ENCODE data around the gene PPP2R5B.
"Not testable (repeated sequence)": the region's sequence is repeated elsewhere in the genome, so short reads cannot be mapped to it uniquely, and the experiment has no call there.

Gene PPP2R5B

DNA sequence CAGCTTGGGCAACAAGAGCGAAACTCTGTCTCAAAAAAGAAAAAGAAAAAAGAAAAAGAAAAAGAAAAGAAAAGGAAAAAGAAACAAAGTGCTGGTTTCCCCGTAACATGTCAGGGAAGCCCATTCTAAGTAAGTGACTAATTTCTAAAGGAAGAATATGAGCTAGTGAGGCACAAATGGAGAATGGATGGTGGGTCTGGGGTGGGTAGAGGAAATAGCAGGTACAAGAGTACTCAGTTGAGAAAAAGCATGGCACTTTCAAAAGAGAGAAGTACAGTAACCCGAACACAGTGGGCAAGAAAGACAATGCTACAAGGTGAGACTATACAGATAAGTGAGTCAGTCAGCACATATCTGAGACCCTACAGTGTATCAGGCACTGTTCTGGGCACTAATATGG, 42.9 kb downstream of the PPP2R5B start:
- TF ChIP-seq, protein P1, sequence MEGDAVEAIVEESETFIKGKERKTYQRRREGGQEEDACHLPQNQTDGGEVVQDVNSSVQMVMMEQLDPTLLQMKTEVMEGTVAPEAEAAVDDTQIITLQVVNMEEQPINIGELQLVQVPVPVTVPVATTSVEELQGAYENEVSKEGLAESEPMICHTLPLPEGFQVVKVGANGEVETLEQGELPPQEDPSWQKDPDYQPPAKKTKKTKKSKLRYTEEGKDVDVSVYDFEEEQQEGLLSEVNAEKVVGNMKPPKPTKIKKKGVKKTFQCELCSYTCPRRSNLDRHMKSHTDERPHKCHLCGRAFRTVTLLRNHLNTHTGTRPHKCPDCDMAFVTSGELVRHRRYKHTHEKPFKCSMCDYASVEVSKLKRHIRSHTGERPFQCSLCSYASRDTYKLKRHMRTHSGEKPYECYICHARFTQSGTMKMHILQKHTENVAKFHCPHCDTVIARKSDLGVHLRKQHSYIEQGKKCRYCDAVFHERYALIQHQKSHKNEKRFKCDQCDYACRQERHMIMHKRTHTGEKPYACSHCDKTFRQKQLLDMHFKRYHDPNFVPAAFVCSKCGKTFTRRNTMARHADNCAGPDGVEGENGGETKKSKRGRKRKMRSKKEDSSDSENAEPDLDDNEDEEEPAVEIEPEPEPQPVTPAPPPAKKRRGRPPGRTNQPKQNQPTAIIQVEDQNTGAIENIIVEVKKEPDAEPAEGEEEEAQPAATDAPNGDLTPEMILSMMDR (IDR thresholded peaks at IDR 0.05; ENCODE audit: low read depth, low read length), result no peak
- no peak for DNase-seq (ENCODE audit: extremely low read depth, low read depth)

DNA sequence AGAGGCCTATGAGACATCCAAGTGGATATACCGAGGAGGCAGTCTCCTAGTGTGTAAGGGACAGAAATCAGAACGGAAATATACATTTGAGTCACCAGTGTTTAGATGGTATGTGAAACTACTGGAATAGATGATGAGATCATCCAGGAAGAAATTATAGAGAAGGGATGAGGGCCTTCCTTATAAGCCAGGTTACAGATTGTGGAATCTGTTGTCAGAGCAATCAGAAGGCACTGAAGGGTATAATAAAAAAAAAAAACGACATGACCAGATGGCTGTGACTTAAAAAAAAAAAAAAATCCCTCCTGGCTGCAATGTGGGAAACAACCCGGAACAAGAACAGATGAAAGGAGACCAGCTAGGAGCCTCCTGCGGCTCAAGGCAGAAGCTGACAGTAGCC, 44.7 kb downstream of the PPP2R5B start:
- no peak for DNase-seq (ENCODE audit: extremely low read depth, low read depth)

DNA sequence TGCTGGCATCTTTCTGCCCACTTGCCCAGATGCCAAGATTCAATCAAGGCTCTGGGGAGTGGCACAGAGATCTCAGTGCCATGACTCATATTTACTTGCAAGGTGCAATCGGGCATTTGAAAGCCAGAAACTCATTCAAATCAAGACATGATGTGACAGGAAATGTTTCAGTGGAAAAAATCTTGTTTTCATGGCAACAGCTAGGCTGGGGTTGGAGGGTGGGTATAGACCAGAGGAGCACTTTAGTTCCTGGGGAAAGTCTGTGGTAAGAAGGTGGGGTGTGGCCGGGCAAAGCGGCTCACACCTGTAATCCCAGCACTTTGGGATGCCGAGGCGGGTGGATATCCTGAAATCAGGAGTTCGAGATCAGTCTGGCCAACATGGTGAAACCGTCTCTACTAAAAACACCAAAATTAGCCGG, 46.3 kb downstream of the PPP2R5B start:
- TF ChIP-seq, protein P1 (IDR thresholded peaks at IDR 0.05; ENCODE audit: low read depth, low read length), result no peak
- DNase-seq (ENCODE audit: extremely low read depth, low read depth), result no peak

More for the DNA sequence above, 44.7 kb downstream of the PPP2R5B start:
- TF ChIP-seq, protein P1 (IDR thresholded peaks at IDR 0.05; ENCODE audit: low read depth, low read length), result no peak

DNA sequence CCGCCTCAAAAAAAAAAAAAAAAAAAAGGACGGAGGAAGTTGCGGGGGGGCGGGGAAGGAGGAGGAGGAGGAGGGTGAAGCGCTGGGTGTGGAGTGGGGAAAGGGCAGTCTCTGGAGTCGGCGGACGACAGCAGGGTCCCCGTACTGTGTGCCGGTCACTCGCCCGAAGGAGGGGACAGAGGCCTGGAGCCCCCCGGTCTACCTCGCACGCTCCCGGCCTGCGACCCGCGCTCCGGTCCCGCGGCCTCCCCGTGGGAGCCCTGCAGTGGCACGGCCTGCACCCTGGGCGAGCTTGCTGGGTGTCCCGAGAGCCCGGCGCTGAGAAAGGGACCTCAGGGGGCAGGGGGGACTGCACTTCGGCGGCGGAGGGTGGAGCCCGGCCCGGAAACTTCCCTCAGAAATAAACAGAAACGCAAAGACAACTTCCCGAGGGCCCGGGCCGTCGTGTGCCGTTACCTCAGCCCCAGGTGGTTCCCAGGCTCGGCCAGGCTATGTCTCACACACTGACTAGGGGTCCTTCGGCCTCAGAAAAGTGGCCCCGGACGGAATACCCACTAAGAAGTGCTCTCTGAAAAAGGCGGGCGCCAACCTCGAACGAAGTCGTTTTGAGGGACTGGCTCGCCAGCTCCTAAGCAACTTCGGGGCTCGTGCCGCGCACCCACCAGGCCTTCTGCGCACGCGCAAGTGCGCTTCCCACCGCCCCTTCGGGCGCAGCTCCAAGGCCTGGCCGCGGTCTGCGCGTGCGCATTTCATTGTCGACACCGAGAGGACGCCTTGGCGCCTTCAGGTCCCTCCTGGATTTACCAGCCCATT, 47.1 kb downstream of the PPP2R5B start, which contains the start of gene MAJIN:
MAJIN (minus strand) TSS at position 688 of the 813 bp plus-strand sequence. CDS start 12,703 bp downstream, outside the sequence.
- TF ChIP-seq, protein P1 (IDR thresholded peaks at IDR 0.05; ENCODE audit: low read depth, low read length), result no peak
- no peak for DNase-seq (ENCODE audit: extremely low read depth, low read depth)

DNA sequence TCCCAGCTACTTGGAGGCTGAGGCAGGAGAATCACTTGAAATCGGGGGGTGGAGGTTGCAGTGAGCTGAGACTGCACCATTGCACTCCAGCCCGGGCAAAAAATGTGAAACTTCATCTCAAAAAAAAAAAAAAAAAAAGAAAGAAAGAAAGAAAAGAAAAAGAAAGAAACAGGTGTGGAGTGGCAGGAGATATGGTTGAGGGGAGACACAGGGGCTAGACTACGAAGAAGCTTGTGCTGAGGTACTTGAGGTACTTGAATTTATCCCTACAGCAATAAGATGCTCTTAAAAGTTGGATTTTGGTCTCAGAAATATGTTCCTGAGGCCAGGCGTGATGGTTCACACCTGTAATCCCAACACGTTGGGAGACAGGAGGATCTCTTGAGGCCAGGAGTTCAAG, 49.6 kb downstream of the PPP2R5B start:
- TF ChIP-seq, protein P1 (IDR thresholded peaks at IDR 0.05; ENCODE audit: low read depth, low read length), result no peak
- no peak for DNase-seq (ENCODE audit: extremely low read depth, low read depth)

DNA sequence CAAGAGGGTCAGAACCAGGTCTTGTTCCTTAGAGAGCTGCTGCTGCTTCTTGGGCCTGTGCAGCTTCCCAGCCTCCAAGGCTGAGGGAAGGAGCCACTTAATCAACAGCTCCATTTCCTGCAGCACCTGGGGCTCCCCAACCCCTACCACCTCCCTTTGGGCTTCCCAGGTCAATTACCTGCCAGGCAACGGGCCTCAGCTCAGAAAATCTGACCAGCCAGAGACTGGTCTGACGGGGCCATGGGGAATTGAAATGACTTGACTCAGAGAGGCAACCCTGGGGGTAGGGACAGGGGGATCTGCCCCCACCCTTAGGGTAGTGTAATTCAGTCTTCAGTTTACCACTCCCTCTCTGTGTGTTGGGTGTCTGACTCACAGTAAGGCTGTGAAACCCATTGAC, 52.2 kb downstream of the PPP2R5B start:
- TF ChIP-seq, protein P1 (IDR thresholded peaks at IDR 0.05; ENCODE audit: low read depth, low read length), result no peak
- no peak for DNase-seq (ENCODE audit: extremely low read depth, low read depth)

DNA sequence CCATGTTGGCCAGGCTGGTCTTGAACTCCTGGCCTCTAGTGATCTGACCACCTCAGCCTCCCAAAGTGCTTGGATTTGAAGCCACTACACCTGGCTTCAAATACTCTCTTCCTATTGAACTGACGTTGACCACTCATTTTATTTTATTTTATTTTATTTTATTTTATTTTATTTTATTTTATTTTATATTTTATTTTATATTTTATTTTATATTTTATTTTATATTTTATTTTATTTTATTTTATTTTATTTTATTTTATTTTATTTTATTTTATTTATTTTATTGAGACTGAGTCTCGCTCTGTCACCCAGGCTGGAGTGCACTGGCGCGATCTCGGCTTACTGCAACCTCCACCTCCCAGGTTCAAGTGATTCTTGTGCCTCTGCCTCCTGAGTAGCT, 58.9 kb downstream of the PPP2R5B start:
- not testable (repeated sequence) for DNase-seq (ENCODE audit: extremely low read depth, low read depth)

Data from AG09319 (cell line).